Measurements from ENCODE around the gene ELAPOR1.
A peak's percentile ranks its signal among the peaks of the same experiment; 100 is the strongest.

ELAPOR1 gene

GRCh38 chr1:109095631-109096030 is 18.3 kb upstream of the ELAPOR1 start:
- no peak for DNase-seq (ENCODE audit: low read depth, low spot score)
- in situ Hi-C loops (cut with HindIII; ENCODE audit: low sequenced_read_pairs), result no loop called here
- no peak for TF ChIP-seq CTCF (IDR thresholded peaks at IDR 0.05; ENCODE audit: low read depth, low read length)
- no peak overlapping the region for H3K4me3 ChIP-seq (ENCODE audit: low read depth, low read length)

- in situ Hi-C loops (cut with HindIII; ENCODE audit: low sequenced_read_pairs), result no loop called here
Observed at GRCh38 chr1:109096120-109096519, 17.8 kb upstream of the ELAPOR1 start.

GRCh38 chr1:109099938-109100773 is 13.8 kb upstream of the ELAPOR1 start:
- in situ Hi-C loops (cut with HindIII; ENCODE audit: low sequenced_read_pairs), result no loop called here
- TF ChIP-seq CTCF (IDR thresholded peaks at IDR 0.05; ENCODE audit: low read depth, low read length), result peak; percentile 90
- DNase-seq (ENCODE audit: low read depth, low spot score), result peak; percentile 98
- H3K4me3 ChIP-seq (ENCODE audit: low read depth, low read length), result peak overlapping the region; percentile 93

More at GRCh38 chr1:109096120-109096519, 17.8 kb upstream of the ELAPOR1 start:
- TF ChIP-seq CTCF (IDR thresholded peaks at IDR 0.05; ENCODE audit: low read depth, low read length), result no peak
- DNase-seq (ENCODE audit: low read depth, low spot score), result no peak
- no peak overlapping the region for H3K4me3 ChIP-seq (ENCODE audit: low read depth, low read length)

- no peak for DNase-seq (ENCODE audit: low read depth, low spot score)
- in situ Hi-C loops (cut with HindIII; ENCODE audit: low sequenced_read_pairs), result no loop called here
- H3K4me3 ChIP-seq (ENCODE audit: low read depth, low read length), result no peak overlapping the region
- no peak for TF ChIP-seq CTCF (IDR thresholded peaks at IDR 0.05; ENCODE audit: low read depth, low read length)
Observed at GRCh38 chr1:109104364-109105151, 9.4 kb upstream of the ELAPOR1 start.

- no peak for DNase-seq (ENCODE audit: low read depth, low spot score)
- no peak for TF ChIP-seq CTCF (IDR thresholded peaks at IDR 0.05; ENCODE audit: low read depth, low read length)
- H3K4me3 ChIP-seq (ENCODE audit: low read depth, low read length), result no peak overlapping the region
- in situ Hi-C loops (cut with HindIII; ENCODE audit: low sequenced_read_pairs), result no loop called here
Observed at GRCh38 chr1:109105881-109106280, 8.0 kb upstream of the ELAPOR1 start.

GRCh38 chr1:109107785-109108184 is 6.1 kb upstream of the ELAPOR1 start:
- DNase-seq (ENCODE audit: low read depth, low spot score), result no peak
- no peak overlapping the region for H3K4me3 ChIP-seq (ENCODE audit: low read depth, low read length)
- in situ Hi-C loops (cut with HindIII; ENCODE audit: low sequenced_read_pairs), result no loop called here
- TF ChIP-seq CTCF (IDR thresholded peaks at IDR 0.05; ENCODE audit: low read depth, low read length), result no peak

Measured in astrocyte of the spinal cord (primary cell).